Measurements from ENCODE around the gene TTC19. TPM values are rescaled to one million over a fixed set of nuclear protein-coding genes. Genes with fewer than 3 reads are reported as not detected.

The TTC19 gene
- total and polyA plus RNA-seq, 2 experiments from 2014 or later: 76.5 to 115 TPM

GRCh38 chr17:15981646-15982580 is 17.7 kb upstream of the TTC19 start:
- Histone ChIP-seq H3K36me3 (peaks cover 43% of the 10 kb centered on the region), H3K4me1 (ENCODE audit: low read depth) (peaks cover 4% of the 10 kb centered on the region)
- peak in 1 of 2 donors; percentile 67 for DNase-seq (ENCODE audit: low read depth in 1 of 2, low spot score in 1 of 2)

GRCh38 chr17:15996322-15996721 is 3.3 kb upstream of the TTC19 start:
- H3K36me3 ChIP-seq: peaks cover 3% of the 10 kb centered on the region
- no peaks in the 10 kb centered on the region for H3K27me3 ChIP-seq
- DNase-seq (ENCODE audit: low read depth in 1 of 2, low spot score in 1 of 2): no peak
- no peaks in the 10 kb centered on the region for H3K9me3 ChIP-seq (ENCODE audit: low read depth)
- H3K4me1 ChIP-seq (ENCODE audit: low read depth): peaks cover 8% of the 10 kb centered on the region
- no peak overlapping the region for H3K4me3 ChIP-seq
- TF ChIP-seq, protein P1, sequence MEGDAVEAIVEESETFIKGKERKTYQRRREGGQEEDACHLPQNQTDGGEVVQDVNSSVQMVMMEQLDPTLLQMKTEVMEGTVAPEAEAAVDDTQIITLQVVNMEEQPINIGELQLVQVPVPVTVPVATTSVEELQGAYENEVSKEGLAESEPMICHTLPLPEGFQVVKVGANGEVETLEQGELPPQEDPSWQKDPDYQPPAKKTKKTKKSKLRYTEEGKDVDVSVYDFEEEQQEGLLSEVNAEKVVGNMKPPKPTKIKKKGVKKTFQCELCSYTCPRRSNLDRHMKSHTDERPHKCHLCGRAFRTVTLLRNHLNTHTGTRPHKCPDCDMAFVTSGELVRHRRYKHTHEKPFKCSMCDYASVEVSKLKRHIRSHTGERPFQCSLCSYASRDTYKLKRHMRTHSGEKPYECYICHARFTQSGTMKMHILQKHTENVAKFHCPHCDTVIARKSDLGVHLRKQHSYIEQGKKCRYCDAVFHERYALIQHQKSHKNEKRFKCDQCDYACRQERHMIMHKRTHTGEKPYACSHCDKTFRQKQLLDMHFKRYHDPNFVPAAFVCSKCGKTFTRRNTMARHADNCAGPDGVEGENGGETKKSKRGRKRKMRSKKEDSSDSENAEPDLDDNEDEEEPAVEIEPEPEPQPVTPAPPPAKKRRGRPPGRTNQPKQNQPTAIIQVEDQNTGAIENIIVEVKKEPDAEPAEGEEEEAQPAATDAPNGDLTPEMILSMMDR (IDR thresholded peaks at IDR 0.05; ENCODE audit: low read depth, low read length): no peak
- H3K27ac ChIP-seq: no peak overlapping the region

More at GRCh38 chr17:15981646-15982580, 17.7 kb upstream of the TTC19 start:
- no peaks in the 10 kb centered on the region for H3K9me3 ChIP-seq (ENCODE audit: low read depth)
- peak overlapping the region; percentile 43 for H3K27ac ChIP-seq
- no peaks in the 10 kb centered on the region for H3K27me3 ChIP-seq
- TF ChIP-seq, protein P1 (IDR thresholded peaks at IDR 0.05; ENCODE audit: low read depth, low read length): no peak
- no peak overlapping the region for H3K4me3 ChIP-seq

DNA sequence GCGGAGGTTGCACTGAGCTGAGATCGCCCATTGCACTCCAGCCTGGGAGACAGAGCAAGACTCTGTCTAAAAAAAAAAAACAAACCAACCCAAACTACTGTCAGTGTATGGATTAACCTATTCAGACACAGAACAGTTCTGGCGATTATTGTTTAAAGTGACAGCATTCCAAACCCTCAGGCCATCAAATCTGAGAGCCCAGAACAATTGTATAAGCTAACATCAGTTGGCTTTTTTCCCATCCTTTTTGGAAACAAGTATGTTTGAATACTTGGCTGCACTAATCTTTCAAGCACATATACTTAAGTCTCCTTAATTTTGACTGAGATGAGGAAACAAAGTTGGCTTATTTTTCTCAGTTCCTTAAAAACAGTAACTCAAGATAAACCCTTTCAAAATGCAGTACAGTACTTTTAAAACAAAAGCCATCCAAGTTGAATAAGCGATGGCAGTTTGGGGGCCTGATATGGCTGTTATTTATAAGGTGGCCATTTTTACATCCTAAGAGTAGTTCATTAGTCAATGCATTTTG is 1.5 kb upstream of the TTC19 start:
- TF ChIP-seq, protein P1 (IDR thresholded peaks at IDR 0.05; ENCODE audit: low read depth, low read length): no peak
- H3K4me1 ChIP-seq (ENCODE audit: low read depth): peaks cover 8% of the 10 kb centered on the region
- H3K27me3 ChIP-seq: no peaks in the 10 kb centered on the region
- peaks cover 14% of the 10 kb centered on the region for H3K36me3 ChIP-seq
- no peaks in the 10 kb centered on the region for H3K9me3 ChIP-seq (ENCODE audit: low read depth)
- no peak for DNase-seq (ENCODE audit: low read depth in 1 of 2, low spot score in 1 of 2)
- H3K4me3 ChIP-seq: no peak overlapping the region
- H3K27ac ChIP-seq: no peak overlapping the region

- peak overlapping the region; percentile 52 for H3K4me3 ChIP-seq
- TF ChIP-seq, protein P1 (IDR thresholded peaks at IDR 0.05; ENCODE audit: low read depth, low read length): no peak
- peaks cover 8% of the 10 kb centered on the region for H3K4me1 ChIP-seq (ENCODE audit: low read depth)
- DNase-seq (ENCODE audit: low read depth in 1 of 2, low spot score in 1 of 2): peak; percentile 44 to 68
- H3K27ac ChIP-seq: peak overlapping the region; percentile 79
- H3K27me3 ChIP-seq: no peaks in the 10 kb centered on the region
- H3K36me3 ChIP-seq: peaks cover 33% of the 10 kb centered on the region
- no peaks in the 10 kb centered on the region for H3K9me3 ChIP-seq (ENCODE audit: low read depth)
Observed at GRCh38 chr17:15999974-16000827, 577 bp downstream of the TTC19 start.

DNA sequence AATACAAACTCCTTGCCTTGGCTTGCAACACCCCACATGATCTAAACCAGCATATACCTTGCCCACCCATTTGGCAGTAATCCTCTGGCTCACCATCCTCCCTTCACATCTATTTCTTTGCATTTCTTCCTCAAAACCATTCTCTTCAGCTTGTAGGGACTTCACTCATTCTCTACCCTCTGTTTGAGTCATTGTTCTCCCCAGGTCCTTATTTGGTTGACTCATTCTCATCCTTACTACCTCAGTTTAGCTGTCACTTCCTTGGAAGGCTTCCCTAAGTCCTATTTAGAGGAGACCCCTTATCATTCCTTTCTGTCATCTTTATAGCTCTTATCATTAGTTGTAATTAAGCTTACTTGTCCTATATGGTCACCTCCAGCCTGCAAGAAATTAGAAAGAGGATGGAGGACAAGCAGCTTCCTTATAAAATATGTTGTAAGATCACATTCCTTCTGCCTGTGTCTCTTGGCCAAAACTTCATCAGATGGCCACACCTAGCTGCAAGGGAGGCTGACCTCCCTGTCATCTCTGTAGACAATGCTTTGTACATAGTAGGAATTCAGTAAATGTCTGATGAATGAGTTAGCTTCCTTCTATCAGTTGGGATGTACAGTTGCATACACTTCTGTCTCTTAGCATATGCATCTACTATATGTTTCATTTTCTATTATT is 1.7 kb downstream of the TTC19 start:
- no peak overlapping the region for H3K4me3 ChIP-seq
- H3K36me3 ChIP-seq: peaks cover 42% of the 10 kb centered on the region

More for the DNA sequence above, 1.7 kb downstream of the TTC19 start:
- Histone ChIP-seq H3K27me3 (no peaks in the 10 kb centered on the region), H3K27ac (no peak overlapping the region), H3K9me3 (ENCODE audit: low read depth) (no peaks in the 10 kb centered on the region), H3K4me1 (ENCODE audit: low read depth) (peaks cover 8% of the 10 kb centered on the region)
- TF ChIP-seq, protein P1 (IDR thresholded peaks at IDR 0.05; ENCODE audit: low read depth, low read length): no peak
- DNase-seq (ENCODE audit: low read depth in 1 of 2, low spot score in 1 of 2): no peak

All from cardiac muscle cell (in vitro differentiated cells and primary cell).